HG03432 (cell line): Measurements from ENCODE around the gene ST13.
A peak's percentile ranks its signal among the peaks of the same experiment; 100 is the strongest.
"Not testable (repeated sequence)": the region's sequence is repeated elsewhere in the genome, so short reads cannot be mapped to it uniquely, and the experiment has no call there.

Experiments used
- ATAC-seq: cut with Tn5 transposase; IDR thresholded peaks from one replicate; pipeline ENCODE4 v1.9.1; 2021; ENCODE audit warnings: mild to moderate bottlenecking, moderate library complexity; ENCODE audit not compliant: unreplicated experiment

The ST13 gene

GRCh38 chr22:40844951-40845350 lies 11.5 kb downstream of the ST13 start:
- no peak for ATAC-seq

- no peak for ATAC-seq
Measured at GRCh38 chr22:40838486-40838885, 18.0 kb downstream of the ST13 start.

GRCh38 chr22:40834619-40835018 lies 21.8 kb downstream of the ST13 start:
- no peak for ATAC-seq

- ATAC-seq = no peak
Measured at GRCh38 chr22:40829131-40829530, 27.3 kb downstream of the ST13 start.

GRCh38 chr22:40826984-40827741 lies 29.3 kb downstream of the ST13 start:
- ATAC-seq = no peak

GRCh38 chr22:40826292-40826691 lies 30.1 kb downstream of the ST13 start:
- not testable (repeated sequence) for ATAC-seq

GRCh38 chr22:40823426-40823825 lies 33.0 kb downstream of the ST13 start:
- ATAC-seq = no peak

- no peak for ATAC-seq
Measured at GRCh38 chr22:40819599-40820140, 36.8 kb downstream of the ST13 start.

GRCh38 chr22:40818747-40819598 lies 37.5 kb downstream of the ST13 start, which contains the start of gene SLC25A17:
SLC25A17 (minus strand) TSS chr22:40819346; CDS start chr22:40819248, 98 bp downstream.
- peak; percentile 84 for ATAC-seq

GRCh38 chr22:40818192-40818746 lies 38.2 kb downstream of the ST13 start:
- no peak for ATAC-seq

- no peak for ATAC-seq
Measured at GRCh38 chr22:40817737-40818136, 38.7 kb downstream of the ST13 start.

- no peak for ATAC-seq
Measured at GRCh38 chr22:40813912-40814315, 42.5 kb downstream of the ST13 start.

- no peak for ATAC-seq
Measured at GRCh38 chr22:40808018-40808841, 48.2 kb downstream of the ST13 start.

GRCh38 chr22:40806711-40807110 lies 49.7 kb downstream of the ST13 start:
- ATAC-seq = no peak

GRCh38 chr22:40805699-40806203 lies 50.7 kb downstream of the ST13 start:
- no peak for ATAC-seq

- ATAC-seq = no peak
Measured at GRCh38 chr22:40805239-40805638, 51.2 kb downstream of the ST13 start.

GRCh38 chr22:40803321-40803720 lies 53.1 kb downstream of the ST13 start:
- no peak for ATAC-seq

GRCh38 chr22:40799008-40799407 lies 57.4 kb downstream of the ST13 start:
- ATAC-seq = no peak

- ATAC-seq = no peak
Measured at GRCh38 chr22:40797427-40797826, 59.0 kb downstream of the ST13 start.

- ATAC-seq = no peak
Measured at GRCh38 chr22:40792451-40792850, 64.0 kb downstream of the ST13 start.
